Measurements from ENCODE around the gene CERS4. TPM values are rescaled to one million over a fixed set of nuclear protein-coding genes. Genes with fewer than 3 reads are reported as not detected.

Gene CERS4, protein sequence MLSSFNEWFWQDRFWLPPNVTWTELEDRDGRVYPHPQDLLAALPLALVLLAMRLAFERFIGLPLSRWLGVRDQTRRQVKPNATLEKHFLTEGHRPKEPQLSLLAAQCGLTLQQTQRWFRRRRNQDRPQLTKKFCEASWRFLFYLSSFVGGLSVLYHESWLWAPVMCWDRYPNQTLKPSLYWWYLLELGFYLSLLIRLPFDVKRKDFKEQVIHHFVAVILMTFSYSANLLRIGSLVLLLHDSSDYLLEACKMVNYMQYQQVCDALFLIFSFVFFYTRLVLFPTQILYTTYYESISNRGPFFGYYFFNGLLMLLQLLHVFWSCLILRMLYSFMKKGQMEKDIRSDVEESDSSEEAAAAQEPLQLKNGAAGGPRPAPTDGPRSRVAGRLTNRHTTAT
- polyA plus RNA-seq (55.5 and 59.3 TPM in 2 replicates), polyA minus RNA-seq (49.7 and 53.7 TPM in 2 replicates)

DNA sequence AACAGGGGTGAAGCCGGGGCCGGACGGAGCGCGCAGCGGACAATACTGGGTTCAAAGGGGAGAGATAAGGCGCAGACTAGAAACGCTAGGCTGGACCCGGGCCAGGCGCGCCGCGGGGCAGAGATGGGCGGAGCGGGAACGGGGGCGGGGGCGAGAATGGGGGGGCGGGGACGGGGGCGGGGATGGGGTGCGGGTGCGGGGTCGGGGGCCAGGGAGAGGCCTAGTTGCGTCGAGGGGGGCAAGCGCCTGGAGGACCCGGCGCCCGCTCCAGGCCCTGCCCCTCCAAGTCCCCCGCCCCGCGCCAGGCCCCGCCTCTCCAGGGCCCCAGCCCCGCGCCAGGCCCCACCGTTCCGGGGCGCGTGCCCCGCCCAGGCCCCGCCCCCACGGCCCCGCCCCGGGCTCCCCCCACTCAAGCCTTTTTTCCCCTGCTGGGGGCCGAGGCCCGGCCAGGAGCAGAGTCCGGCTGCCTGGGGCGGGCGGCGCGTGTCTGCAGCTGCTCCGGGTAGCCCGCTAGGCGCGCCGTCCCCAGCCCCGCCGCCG, at the start of gene CERS4:
Gene CERS4, plus strand, starts transcription at position 449 of the 540 bp plus-strand sequence. CDS start 41,707 bp downstream, outside the sequence.
- H3K4me2 ChIP-seq (ENCODE audit: low read length): peak within 1 kb of the TSS; percentile 56
- TF ChIP-seq EP300 (conservative IDR thresholded peaks at IDR 0.05; ENCODE audit: poor library complexity, severe bottlenecking) (no peak), MXI1 (conservative IDR thresholded peaks at IDR 0.05; ENCODE audit: poor library complexity, severe bottlenecking) (no peak), POLR2AphosphoS5 (IDR thresholded peaks at IDR 0.05) (no peak), TAF1 (IDR thresholded peaks at IDR 0.05; ENCODE audit: low read depth) (peak; percentile 11)
- H3K27ac ChIP-seq (ENCODE audit: low read length): peak within 1 kb of the TSS; percentile 81
- peaks cover 16% of the 10 kb centered on the region for H3K79me2 ChIP-seq (replicated peaks; ENCODE audit: insufficient read depth, low read length)
- H3F3A ChIP-seq (ENCODE audit: insufficient read depth, low read length, poor library complexity, severe bottlenecking): no peaks in the 10 kb centered on the region
- no peaks in the 10 kb centered on the region for H3K27me3 ChIP-seq (ENCODE audit: insufficient read depth, low read depth, low read length)
- no peaks in the 10 kb centered on the region for H4K20me1 ChIP-seq (ENCODE audit: insufficient read depth)
- H3K36me3 ChIP-seq (ENCODE audit: insufficient read depth, low read length): no peaks in the 10 kb centered on the region
- peak within 1 kb of the TSS; percentile 88 for H3K9ac ChIP-seq (ENCODE audit: low read length)
- no peaks in the 10 kb centered on the region for H3K9me2 ChIP-seq (ENCODE audit: insufficient read depth, low read length)
- peak within 1 kb of the TSS; percentile 83 for H2AFZ ChIP-seq (ENCODE audit: low read depth, low read length)
- peak within 1 kb of the TSS; percentile 86 for H3K4me3 ChIP-seq (ENCODE audit: low read length)
- H3K9me3 ChIP-seq (ENCODE audit: low read length): no peaks in the 10 kb centered on the region

DNA sequence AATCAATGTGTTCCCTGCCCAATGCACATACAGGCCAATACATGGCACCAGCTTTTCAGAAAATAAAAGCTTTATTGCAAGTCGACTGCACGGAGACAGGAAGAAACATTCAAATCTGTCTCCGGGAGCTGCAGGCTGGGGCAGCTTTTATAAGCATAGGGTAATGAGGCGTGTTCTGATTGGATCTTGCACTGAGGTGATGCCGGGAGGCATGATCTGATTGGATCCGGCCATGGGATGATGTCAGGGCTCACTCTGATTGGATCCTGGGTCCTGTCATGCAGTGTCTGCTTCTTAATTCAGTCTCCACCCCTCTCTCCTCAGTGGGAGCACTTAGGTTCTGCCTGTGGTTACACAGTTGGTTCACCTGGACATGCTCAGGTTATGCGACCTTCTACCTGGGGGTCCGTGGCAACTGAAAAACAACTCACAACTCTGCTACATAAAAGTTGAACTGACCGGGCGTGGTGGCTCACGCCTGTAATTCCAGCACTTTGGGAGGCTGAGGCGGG, 48.0 kb upstream of the CERS4 start:
- no peaks in the 10 kb centered on the region for H3K9me3 ChIP-seq (ENCODE audit: low read length)
- H2AFZ ChIP-seq (ENCODE audit: low read depth, low read length): no peak overlapping the region
- H3F3A ChIP-seq (ENCODE audit: insufficient read depth, low read length, poor library complexity, severe bottlenecking): no peaks in the 10 kb centered on the region
- no peak overlapping the region for H3K4me2 ChIP-seq (ENCODE audit: low read length)
- no peaks in the 10 kb centered on the region for H3K79me2 ChIP-seq (replicated peaks; ENCODE audit: insufficient read depth, low read length)
- H3K27me3 ChIP-seq (ENCODE audit: insufficient read depth, low read depth, low read length): no peaks in the 10 kb centered on the region
- H4K20me1 ChIP-seq (ENCODE audit: insufficient read depth): no peaks in the 10 kb centered on the region
- H3K36me3 ChIP-seq (ENCODE audit: insufficient read depth, low read length): no peaks in the 10 kb centered on the region
- no peak overlapping the region for H3K9ac ChIP-seq (ENCODE audit: low read length)
- TF ChIP-seq MXI1 (conservative IDR thresholded peaks at IDR 0.05; ENCODE audit: poor library complexity, severe bottlenecking) (no peak), RAD21 (conservative IDR thresholded peaks at IDR 0.05) (no peak), TAF1 (IDR thresholded peaks at IDR 0.05; ENCODE audit: low read depth) (no peak), EP300 (conservative IDR thresholded peaks at IDR 0.05; ENCODE audit: poor library complexity, severe bottlenecking) (no peak), SMC3 (conservative IDR thresholded peaks at IDR 0.05; ENCODE audit: poor library complexity) (no peak), POLR2AphosphoS5 (IDR thresholded peaks at IDR 0.05) (no peak), EZH2 (IDR thresholded peaks at IDR 0.05; ENCODE audit: borderline replicate concordance, insufficient read depth, low read length, poor library complexity, severe bottlenecking) (no peak), CTCF (IDR thresholded peaks at IDR 0.05; ENCODE audit: poor library complexity, severe bottlenecking) (no peak)
- TF ChIP-seq, protein P1, sequence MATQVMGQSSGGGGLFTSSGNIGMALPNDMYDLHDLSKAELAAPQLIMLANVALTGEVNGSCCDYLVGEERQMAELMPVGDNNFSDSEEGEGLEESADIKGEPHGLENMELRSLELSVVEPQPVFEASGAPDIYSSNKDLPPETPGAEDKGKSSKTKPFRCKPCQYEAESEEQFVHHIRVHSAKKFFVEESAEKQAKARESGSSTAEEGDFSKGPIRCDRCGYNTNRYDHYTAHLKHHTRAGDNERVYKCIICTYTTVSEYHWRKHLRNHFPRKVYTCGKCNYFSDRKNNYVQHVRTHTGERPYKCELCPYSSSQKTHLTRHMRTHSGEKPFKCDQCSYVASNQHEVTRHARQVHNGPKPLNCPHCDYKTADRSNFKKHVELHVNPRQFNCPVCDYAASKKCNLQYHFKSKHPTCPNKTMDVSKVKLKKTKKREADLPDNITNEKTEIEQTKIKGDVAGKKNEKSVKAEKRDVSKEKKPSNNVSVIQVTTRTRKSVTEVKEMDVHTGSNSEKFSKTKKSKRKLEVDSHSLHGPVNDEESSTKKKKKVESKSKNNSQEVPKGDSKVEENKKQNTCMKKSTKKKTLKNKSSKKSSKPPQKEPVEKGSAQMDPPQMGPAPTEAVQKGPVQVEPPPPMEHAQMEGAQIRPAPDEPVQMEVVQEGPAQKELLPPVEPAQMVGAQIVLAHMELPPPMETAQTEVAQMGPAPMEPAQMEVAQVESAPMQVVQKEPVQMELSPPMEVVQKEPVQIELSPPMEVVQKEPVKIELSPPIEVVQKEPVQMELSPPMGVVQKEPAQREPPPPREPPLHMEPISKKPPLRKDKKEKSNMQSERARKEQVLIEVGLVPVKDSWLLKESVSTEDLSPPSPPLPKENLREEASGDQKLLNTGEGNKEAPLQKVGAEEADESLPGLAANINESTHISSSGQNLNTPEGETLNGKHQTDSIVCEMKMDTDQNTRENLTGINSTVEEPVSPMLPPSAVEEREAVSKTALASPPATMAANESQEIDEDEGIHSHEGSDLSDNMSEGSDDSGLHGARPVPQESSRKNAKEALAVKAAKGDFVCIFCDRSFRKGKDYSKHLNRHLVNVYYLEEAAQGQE (IDR thresholded peaks at IDR 0.05; ENCODE audit: borderline replicate concordance): no peak
- peak overlapping the region; percentile 45 for H3K27ac ChIP-seq (ENCODE audit: low read length)
- no peaks in the 10 kb centered on the region for H3K9me2 ChIP-seq (ENCODE audit: insufficient read depth, low read length)
- no peak overlapping the region for H3K4me3 ChIP-seq (ENCODE audit: low read length)

Measured in neural cell (in vitro differentiated cells).